GM19324 (cell line): ENCODE measurements around the gene IL34.

Source experiments
- ATAC-seq: cut with Tn5 transposase; IDR thresholded peaks from one replicate; pipeline ENCODE4 v1.9.1; 2021; ENCODE audit warnings: mild to moderate bottlenecking, moderate library complexity; ENCODE audit not compliant: unreplicated experiment, low FRiP score

IL34 gene

DNA sequence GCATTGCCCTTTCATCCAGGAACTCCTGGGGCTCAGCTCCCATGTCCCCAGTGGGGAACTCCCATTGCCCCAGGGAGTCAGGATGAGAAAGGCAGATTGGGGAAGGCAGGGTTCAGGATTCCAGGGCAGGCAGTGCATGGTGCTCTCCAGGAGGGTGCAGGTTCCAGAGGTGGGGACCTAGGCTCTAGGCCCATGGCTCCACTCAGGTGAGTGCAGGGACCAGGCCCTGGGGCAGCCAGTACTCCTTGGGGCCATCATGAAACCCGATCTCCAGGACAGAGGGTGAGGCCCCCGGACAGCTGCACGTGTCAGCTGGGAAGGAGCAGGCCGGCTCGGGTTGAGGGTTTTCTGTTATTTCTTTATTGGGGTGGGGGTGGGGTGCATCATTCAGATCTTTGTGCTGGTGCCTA lies 40.7 kb downstream of the IL34 start:
- no peak for ATAC-seq

DNA sequence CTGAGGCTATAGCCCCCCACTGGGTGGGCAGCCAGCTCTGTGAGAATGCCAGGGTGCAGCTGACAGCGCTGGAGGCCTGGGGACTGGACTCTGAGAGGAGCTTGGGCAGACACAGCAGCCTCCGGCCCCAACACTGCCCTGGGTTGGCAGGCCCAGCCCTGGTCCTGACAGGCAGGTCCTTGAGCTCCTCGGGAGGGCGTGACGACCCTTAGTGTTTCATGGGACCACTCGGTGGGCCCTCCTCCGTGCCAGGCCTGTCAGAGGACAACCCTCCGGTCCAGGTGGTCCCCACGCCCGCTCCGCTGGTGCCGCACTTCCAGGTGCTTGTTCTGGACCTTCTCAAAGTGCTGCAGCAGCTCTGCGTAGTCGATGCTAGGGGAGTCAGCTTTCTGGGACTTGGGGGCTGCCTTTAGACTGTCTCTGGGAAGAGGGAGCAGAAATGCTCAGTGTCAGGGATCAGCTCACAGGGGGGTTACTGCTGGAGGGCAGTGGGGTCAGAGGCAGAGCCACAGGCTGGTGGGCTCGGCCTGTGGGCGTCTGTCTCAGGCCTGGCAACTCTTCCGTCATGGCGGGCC lies 41.4 kb downstream of the IL34 start:
- no peak for ATAC-seq

DNA sequence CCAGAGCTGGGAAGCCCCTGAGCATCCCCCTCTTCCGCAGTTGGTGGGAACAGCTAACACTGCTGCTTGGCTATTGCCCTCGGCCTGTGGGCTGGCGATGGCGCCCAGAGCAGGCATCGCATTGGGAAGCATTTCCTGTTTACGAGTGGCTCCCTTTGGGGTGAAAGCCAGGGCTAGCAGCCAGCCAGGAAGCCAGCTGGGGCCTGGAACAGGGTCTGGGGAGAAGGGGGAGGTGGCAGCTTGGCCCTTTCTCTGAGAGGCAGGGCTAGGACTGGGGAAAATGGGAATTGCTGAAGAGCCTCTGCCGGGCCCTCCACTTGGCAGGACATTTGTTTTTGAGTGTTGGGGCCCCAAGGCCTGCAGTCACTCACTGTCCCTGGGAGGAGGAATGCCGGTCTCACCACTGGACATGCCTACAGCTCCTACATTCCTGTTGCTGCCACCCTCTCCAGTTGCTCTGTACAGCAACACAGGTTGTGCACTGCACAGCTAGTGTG lies 41.9 kb downstream of the IL34 start:
- ATAC-seq, result no peak

DNA sequence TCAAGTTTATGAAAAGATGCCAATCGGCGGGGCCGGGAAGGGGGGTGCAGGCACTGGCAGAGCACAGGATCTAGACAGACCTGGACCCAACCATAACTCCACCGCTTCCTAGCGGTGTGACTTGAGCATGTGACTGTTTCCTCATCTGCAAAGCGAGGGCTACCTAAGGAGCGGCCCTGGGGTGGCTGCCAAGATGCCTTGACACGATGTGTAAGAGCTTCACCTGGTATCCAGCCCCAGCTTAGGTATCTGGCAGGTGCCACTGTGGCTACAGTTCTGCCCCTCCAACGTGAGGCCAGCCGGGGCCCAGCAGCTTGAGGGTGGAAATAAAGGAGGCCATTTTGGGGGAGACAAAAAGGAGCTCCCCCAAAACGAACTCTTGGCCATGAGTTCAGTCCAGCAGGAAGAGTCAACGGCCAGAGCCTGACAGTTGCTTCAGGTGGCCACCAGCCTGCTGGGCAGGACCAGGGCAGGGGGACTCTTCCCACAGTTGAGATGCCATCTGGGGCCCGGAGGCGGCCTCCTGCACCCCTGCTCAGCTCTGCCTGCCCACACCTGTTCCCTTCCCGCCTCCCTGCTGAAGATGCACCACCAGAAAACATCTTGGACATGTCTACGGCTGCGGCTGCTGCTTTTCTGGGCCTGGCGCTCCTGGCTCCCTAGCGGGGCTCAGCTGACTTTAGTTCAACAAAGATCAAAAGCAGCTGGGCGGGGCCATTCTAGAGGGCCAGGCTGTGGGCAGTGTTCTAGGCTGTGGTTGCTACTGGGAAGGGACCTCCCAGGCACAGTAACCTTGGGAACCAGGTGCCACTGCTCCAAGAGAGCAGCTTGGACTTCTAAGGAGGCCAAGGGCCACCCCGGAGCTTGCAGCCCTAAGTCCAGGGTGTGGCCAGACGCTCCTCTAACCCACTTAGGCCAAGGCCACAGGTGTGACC lies 42.9 kb downstream of the IL34 start:
- no peak for ATAC-seq

DNA sequence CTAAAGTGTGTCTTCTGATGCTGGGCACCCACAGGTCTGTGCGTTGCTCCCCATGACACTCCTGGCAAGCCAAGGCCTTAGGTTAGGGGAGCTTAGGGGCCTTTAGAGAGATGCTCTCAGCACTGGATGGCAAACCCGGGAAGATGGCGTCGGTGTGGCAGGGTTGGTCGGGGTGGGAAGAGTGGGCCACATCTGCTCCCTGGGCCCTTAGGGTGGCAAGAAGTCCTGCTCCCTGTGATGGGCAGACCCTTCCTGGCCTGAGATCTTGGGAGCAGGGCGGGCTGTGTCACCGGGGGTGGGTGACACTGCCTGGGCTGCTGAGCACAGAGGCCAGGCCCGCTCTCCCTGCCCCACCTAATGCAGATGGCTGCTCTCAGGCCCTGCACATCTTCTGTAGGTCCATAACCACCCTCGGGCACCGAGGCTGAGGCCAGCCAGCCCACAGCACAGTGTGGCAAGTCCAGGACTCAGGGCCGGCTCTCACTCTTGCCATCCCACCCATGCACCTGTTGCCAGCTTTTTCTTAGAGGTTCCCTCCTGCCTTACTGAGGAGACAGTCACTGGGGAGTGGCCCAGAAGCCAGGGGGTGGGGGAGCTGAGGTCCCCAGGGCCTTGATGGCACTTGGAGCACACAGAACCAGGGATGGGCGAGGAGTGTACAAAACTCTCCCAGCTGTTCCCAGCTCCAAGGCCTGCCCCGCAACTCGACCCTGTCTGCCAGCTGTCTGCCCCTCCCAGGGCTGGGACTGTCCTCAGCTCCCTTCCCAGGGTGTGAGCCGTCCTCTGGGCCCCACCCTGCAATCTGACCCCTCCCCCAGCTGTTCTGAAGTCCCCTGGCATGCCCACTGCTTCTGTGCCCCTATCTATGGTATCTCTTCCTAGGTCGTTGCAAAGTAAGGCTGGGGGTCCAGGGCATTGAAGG lies 43.9 kb downstream of the IL34 start:
- no peak for ATAC-seq

DNA sequence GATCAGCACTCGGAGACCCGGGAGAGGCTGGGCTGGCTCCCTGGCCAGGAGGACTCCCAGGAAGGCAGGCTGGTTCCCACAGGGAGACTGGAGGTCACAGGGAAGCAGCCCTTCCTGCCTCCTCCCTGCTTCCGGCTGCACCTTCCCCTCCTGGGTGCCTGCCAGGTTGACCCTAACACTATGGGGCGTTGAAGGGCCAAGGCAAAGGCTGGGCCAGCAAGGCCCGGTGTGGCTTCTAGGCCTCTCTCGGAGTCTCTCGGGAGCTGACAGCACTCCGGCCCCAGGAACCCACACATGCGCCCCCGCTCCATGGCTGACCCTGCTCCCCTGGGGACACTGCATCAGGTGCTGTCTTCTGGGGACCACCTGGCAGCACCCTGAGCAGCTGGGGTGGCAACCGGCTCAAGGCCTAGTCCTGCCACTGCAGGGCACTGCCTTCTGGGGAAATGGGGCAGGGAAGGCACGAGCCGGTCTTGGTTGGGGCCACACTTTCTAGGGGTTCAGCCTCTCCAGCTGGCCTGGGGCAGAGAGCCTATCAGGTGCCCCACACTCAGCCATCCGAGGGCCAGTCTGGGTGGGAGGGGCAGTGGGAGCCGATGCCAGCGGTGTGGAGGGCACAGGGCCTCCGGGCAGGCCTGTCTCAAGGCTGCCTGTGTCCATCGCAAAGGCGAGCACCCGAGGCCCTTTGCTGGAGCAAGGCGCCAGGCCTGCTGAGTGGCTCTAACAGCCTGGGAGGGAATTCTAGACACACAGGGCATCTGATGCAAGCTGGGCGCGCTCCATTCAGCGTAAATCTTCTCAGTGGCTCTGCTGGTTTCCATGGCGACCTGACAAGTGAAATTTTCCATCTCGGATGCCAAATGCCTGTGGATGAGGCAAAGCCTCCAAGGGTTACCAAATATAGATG lies 45.1 kb downstream of the IL34 start:
- ATAC-seq, result no peak

DNA sequence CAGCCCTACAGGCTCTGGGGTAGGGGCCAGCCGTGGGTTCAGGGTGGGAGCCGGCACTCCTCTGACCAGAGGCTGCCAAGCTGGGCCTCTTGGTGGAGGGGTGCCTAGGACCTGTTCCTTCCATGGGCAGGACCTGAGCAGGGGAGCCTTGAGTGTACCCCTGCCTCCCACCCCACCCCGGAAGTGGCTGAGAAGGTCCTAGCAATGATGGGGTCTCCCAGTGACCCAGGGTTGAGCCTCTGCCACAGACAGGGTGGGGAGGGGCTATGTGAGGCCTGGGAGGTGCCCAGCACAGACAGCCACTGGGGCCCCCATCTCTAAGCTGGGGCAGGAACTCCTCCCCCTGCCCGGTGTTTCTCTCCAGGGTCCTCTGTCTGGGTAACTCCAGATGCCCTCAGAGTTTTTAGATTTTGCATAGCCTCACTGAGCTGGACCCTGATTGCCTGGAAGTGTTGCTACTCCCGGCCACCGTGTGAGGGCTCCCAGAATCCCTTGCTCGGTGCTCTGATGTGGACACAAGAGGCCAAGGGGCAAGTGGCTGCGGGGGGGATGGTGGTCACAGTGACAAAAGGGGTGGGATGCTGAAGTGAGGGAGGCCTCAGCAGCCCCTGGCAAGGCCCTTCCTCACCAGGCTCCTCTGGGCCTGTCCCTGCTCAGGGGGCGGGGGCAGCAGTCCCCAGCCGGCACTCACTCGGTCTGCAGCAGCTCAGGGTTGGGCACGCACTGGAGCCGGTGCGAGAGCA lies 45.9 kb downstream of the IL34 start:
- no peak for ATAC-seq

DNA sequence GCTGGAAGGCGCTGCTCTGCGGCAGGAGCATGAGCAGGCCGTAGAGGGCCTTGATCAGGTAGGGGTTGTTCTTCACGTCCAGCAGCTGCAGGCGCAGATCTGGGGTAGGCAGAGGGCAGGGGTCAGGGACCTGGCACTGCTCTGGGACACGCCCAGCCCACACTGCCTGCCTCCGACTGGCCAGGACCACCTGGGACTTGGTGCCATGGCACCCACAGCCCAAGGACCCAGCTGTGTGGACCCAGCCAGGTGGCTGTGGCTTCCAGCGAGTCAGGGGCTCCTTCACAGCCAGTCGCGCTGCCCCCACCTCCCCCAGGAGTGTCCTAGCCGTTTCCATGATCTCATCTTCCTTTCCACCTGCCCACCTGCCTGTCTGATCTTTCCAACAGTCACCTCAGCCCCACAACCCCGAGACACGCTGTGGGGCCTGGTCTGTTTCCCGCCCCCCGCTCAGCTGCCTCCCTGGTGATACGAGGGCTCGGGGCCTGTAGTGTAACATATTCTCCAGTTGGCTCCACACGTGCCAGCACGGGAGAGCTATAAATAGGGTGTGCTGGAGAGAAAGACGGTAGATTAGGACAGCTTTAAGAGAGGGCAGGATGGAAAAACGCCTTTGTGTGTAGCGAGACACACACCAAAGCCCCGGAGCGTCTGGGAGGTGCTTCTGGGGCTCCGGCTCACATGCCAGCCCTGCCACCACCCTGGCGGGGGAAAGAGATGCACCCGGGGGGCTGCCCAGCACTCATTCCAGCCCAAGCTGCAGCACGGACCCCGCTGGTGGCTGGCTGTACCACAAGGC lies 46.7 kb downstream of the IL34 start:
- no peak for ATAC-seq

DNA sequence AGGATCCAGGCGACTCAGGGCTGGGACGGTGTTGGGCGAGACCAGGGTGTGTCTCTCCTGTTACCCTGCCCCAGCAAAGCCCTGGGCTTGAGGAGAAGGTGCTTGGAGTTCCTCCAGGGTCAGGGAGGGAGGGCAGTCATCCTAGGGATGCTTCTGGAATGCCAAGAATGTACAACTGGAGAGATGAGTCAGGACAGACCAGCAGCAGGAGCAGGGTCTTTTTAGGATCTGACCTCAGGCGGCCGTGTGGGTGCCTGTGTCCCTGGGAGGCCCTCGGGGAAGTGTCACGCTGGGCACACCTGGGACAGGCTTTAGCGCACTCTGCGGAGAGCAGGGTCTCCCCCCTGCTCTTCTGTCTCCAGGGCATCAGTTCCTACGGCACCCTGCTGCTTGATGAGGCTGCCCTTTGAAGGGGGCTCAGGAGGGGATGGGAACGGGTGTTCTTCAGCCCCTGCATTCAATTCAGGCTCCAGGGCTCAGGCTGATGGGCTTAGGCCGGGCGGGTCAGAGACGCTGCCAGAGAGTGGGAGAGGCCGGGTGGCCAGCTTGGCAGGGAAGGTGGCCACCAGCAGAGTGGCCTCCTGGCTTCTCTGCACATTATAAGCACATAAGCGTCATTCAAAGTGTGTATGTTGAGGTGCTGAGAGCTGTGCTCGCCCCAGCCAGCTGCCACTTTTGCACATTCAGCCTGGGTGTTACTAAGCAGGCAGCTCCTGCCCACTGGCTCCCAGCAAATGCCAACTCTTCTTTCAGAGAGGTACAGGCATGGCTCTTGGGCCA lies 47.9 kb downstream of the IL34 start:
- ATAC-seq, result no peak

DNA sequence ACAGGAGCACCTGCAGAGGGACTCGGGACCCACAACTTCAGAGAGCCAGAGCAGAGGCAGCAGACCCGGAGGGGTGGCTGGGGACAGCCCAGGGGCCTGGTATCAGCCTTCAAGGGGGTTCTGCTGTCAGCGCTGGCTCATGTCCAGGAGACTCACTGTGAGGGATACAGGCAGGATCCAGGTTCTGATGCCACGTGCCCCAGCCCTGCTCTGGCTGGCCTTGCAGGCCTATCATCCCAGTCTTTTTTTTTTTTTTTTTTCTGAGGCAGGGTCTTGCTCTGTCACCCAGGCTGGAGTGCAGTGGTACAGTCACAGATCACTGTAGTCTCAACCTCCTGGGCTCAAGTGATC lies 48.5 kb downstream of the IL34 start:
- ATAC-seq, result no peak

DNA sequence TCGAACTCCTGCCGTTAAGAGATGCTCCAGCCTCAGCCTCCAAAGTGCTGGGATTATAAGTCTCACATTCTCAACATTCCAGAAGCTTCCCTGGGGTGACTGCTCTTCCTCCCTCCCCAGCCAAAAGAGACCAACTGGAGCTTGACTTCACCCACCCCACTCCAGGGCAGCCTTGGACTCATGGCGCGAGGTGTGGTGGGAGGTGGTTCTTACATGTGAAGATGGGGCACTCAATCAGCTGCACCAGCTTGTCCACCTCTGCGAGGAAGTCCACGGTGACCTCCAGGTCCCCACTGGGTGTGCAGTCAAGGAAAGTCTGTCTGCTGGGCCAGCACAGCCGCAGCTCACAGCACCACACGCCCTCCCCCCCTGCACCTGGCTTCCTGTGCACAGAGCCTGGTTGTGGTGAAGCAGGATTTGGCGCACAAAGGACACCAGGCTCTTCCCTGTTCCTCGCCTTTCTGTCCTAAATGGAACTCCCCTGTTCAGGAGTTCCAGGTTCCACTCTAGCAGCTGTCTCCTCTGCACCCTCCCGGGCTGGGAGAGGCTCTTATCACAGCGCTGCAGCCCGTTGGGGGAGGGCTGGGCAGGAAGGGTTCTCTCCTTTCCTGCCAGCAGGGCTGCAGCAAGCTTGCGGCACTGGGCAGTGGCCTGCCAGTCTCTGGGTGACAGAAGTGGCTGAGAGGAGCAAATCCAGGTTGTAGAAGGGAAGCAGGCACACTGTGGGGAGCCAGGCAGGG lies 49.1 kb downstream of the IL34 start:
- no peak for ATAC-seq

DNA sequence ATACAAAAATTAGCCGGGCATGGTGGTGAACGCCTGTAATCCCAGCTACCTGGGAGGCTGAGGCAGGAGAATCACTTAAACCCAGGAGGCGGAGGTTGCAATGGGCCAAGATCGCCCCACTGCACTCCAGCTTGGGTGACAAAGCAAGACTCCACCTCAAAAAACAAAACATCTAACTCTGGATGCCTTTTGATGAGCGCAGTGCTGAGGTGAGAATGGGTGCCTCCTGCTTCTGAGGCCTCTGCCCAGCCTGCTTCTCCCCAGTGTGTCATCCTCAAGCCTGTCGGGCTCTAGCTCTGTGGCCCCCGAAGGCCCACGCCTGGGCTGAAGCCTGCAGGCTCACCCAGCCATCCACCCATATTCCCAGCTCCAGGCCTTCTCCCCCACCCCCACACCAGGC lies 50.0 kb downstream of the IL34 start:
- no peak for ATAC-seq

DNA sequence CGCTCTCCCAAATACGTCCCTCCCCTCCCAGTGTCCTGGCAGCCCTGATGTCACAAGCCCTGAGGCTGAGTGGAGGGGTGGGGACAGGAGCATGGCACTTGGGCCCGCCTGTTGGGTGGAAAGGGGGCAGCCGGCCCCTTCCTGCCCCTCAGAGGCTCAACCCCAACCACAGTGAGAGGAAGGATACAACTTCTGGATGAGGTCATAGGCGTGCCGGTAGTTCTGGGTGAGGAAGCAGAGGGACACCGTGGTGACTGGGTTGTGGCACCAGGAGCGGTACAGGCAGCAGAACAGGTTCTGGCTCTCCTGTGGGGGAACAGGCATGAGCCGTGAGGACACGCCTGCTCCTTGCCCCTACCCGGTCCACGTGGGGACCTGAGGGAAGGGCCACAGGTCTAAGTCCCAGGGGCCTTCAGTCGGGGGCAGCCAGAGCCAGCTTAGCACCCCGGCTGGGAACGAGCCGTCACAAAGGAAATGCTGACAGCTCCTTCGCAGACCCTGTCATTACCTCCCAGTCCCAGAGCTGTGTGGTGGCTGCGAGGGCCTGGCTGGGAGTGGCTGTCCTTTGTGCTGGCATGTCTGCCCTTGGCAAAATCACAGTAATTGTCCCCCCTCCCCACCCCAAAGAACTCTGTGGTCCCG lies 50.7 kb downstream of the IL34 start:
- no peak for ATAC-seq

DNA sequence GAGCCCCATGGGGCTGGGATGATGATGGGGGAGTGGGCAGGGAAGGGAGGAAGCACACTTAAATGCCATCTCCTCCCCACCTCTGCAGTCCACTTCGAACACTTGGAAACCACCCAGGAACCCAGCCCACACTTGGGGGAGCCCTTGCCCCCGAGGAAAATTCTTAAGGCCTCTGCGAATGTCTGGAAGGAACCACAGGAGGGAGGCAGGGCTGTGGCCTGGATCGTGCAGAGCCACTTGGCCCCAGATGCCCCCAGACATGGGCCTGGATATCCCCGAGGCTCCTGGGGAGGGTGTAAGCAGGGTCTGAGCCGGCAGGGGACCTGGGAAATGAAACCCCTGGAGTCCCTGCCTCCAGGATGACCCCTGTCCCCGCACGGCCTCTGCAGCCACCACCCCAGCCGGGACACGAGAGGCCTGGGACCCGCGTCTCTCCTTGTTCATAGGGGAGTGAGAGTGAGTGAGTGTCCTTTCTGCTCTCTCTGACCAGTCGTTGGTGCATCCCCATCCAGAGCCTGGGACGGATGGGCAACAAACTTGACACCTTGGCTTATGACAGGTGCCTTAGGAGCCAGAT lies 51.3 kb downstream of the IL34 start:
- no peak for ATAC-seq

DNA sequence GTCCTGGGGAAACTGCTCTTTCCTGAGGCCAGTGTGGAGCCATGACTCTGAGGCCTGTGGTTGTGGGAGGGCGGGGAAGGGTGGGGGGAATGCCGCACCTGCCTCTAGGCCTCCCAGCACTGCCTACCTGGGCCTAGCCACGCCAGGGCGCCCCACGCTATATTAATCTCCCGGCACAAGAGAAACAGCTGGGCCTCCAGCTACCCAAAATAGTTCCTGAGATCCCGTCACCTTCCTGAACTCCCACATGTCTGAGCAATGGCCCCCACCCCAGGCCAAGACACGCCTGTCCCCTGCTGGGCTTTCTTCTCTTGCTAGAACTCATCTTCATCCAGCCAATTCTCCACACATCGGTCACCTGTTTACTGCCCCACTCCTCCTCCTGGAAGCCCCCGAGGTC lies 52.5 kb downstream of the IL34 start:
- ATAC-seq, result no peak

DNA sequence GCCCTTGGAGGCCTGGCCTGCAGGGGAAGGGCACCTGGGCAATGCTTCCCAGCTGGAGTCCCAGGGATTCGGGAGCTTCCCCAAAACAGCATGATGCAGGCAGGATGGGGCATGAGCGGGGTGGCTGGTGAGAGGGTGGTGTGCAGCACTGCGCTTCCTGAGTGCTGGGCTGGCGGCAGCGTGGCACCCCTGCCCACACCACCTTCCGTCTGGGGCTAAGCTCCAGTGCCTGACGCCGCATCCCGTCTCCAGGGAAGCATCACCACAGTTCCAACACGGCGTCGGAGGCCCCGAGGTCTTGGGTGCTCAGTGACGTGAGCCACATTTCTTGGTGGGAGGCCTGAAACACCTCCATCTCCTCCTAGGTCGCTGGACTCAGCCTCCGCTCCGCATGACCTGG lies 53.3 kb downstream of the IL34 start:
- no peak for ATAC-seq
